ENCODE results near the gene ICOSLG. TPM values are rescaled to one million over a fixed set of nuclear protein-coding genes. Genes with fewer than 3 reads are reported as not detected.

ICOSLG gene
- total and polyA plus RNA-seq, 7 donors, result 0.27 to 5.7 (median 0.83) TPM

DNA sequence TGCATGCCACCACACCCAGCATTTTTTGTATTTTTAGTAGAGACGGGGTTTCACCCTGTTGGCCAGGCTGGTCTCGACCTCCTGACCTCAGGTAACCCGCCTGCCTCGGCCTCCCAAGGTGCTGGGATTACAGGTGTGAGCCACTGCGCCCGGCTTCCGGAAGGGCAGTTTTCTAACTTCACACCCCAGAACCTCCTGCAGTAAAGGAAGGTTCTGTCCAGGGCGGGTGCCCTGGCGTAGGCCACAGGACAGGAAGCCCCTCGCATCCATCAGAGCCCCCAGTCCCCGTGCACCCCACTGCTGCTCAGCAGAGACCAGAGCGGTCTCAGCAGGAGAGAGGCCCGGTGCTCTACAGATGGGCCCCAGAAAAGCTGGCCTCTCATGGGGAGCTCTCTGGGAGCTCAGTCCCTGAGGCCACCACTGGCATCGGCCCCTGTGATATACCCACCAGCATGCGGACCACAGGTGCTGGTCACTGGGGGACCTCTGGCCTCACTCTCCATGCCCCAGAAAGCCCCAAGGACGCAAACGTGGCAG lies 25.1 kb upstream of the ICOSLG start:
- no peak overlapping the region for H3K4me3 ChIP-seq

DNA sequence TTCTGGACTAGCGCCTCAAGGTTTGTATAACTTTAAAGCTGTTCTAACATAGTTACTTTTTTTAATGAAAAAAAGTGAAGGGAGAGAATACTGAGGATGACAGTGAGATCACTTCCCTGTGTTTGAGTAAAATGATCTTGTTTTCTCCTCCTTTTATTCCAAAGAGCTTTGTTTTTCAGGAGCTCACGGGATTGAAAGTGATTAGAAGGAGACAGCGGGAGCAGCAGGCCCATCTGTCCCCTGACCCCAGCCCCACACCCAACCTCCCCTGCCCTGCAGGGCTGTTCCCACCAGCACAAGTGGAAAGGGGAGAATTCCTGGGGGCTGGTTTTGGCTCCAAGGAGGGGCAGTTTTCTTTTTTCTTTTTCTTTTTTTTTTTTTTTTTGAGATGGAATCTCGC lies 23.0 kb upstream of the ICOSLG start:
- Histone ChIP-seq H3K4me1 (no peaks in the 10 kb centered on the region), H3K4me3 (no peak overlapping the region), H3K36me3 (no peaks in the 10 kb centered on the region), H3K27me3 (peaks cover 0 to 19% (median 4%) of the 10 kb centered on the region in 3 donors), H3K9me3 (peaks cover 0 to 3% (median 0%) of the 10 kb centered on the region in 4 donors), H3K27ac (no peak overlapping the region)
- DNase-seq, result no peak
- no peak for TF ChIP-seq POLR2AphosphoS5 (IDR thresholded peaks at IDR 0.05)
- intact Hi-C loops (cut with DNase I), result no loop called here
- WGBS, 2 donors, result 88 to 91% methylated on average over 4 of the region's 4 CpGs

More for the DNA sequence above, 25.1 kb upstream of the ICOSLG start:
- DNase-seq, result no peak
- Histone ChIP-seq H3K27me3 (peaks cover 0 to 19% (median 4%) of the 10 kb centered on the region in 3 donors), H3K27ac (no peak overlapping the region), H3K36me3 (no peaks in the 10 kb centered on the region), H3K9me3 (no peaks in the 10 kb centered on the region), H3K4me1 (no peaks in the 10 kb centered on the region)
- WGBS, 2 donors, result 90 to 93% methylated on average over 17 of the region's 17 CpGs
- intact Hi-C loops (cut with DNase I), result no loop called here
- TF ChIP-seq POLR2AphosphoS5 (IDR thresholded peaks at IDR 0.05), result no peak

DNA sequence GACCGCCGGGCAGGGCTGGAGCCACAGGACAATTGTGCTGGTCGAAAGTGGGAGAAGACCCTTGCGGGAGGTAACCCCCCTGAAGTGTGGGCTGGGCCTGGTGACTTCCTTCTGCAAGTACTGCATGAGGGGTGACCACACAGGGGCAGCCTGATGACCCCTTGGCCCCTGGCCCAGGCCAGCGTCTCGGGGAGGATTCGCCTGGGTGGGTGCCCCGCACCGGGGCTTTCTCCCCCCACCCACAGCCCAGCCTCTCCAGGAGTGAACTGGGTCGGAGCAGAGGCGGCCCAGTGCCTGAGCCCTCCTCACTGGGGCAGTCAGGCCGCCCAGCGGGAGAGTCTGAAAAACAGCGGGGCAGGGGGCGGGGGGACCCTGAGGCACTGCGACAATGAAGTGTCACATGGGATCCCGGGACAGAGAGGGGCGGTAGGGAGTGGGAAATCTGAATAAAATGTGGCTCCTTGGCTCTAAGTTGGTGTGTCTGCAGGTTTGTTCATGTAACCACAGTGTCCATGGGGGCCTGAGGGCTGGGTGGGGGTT lies 22.5 kb upstream of the ICOSLG start:
- Histone ChIP-seq H3K4me3 (no peak overlapping the region), H3K9me3 (peaks cover 0 to 3% (median 0%) of the 10 kb centered on the region in 4 donors), H3K4me1 (no peaks in the 10 kb centered on the region), H3K27me3 (peaks cover 0 to 22% (median 4%) of the 10 kb centered on the region in 3 donors), H3K27ac (no peak overlapping the region), H3K36me3 (no peaks in the 10 kb centered on the region)
- TF ChIP-seq, protein P1, sequence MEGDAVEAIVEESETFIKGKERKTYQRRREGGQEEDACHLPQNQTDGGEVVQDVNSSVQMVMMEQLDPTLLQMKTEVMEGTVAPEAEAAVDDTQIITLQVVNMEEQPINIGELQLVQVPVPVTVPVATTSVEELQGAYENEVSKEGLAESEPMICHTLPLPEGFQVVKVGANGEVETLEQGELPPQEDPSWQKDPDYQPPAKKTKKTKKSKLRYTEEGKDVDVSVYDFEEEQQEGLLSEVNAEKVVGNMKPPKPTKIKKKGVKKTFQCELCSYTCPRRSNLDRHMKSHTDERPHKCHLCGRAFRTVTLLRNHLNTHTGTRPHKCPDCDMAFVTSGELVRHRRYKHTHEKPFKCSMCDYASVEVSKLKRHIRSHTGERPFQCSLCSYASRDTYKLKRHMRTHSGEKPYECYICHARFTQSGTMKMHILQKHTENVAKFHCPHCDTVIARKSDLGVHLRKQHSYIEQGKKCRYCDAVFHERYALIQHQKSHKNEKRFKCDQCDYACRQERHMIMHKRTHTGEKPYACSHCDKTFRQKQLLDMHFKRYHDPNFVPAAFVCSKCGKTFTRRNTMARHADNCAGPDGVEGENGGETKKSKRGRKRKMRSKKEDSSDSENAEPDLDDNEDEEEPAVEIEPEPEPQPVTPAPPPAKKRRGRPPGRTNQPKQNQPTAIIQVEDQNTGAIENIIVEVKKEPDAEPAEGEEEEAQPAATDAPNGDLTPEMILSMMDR (IDR thresholded peaks at IDR 0.05), result no peak
- TF ChIP-seq EP300 (IDR thresholded peaks at IDR 0.05) (no peak), POLR2A (IDR thresholded peaks at IDR 0.05) (no peak), POLR2AphosphoS5 (IDR thresholded peaks at IDR 0.05) (no peak)
- no peak for DNase-seq
- WGBS, 2 donors, result 77 to 85% methylated on average over 18 of the region's 18 CpGs
- intact Hi-C loops (cut with DNase I), result no loop called here

DNA sequence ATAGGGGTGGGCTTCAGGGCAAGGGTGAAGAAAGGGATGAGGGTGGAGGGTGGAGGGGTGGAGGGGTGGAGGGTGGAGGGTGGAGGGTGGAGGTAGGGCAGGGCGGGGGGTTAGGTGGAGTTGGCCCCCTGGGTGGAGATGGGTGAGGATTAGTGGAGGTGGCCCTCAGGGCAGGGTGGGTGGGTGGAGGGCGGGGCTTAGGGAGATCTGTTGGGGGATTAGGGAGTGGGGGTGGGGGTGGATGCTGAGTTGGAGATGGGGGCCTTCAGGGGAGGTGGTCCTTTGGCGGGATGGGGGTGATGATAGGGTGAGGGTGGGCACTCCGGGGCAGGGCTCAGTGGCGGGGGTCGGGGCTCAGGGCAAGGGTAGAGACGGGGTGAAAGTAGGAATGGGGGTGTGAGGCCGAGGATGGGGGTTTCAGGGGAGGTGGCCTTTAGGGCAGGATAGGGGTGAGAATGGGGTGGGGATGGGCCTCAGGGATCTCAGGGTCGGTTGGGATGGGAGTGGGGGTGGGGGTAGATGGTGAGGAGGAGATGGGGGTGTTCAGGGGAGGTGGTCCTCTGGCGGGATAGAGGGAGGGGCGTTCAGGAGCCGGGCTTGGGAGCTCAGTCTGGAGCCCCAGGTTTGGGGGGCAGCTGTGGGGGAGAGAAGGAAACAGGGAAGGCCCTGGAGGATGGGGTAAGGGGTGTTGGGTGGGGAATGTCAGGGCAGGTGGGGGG lies 21.8 kb upstream of the ICOSLG start:
- DNase-seq, result no peak
- intact Hi-C loops (cut with DNase I), result no loop called here

DNA sequence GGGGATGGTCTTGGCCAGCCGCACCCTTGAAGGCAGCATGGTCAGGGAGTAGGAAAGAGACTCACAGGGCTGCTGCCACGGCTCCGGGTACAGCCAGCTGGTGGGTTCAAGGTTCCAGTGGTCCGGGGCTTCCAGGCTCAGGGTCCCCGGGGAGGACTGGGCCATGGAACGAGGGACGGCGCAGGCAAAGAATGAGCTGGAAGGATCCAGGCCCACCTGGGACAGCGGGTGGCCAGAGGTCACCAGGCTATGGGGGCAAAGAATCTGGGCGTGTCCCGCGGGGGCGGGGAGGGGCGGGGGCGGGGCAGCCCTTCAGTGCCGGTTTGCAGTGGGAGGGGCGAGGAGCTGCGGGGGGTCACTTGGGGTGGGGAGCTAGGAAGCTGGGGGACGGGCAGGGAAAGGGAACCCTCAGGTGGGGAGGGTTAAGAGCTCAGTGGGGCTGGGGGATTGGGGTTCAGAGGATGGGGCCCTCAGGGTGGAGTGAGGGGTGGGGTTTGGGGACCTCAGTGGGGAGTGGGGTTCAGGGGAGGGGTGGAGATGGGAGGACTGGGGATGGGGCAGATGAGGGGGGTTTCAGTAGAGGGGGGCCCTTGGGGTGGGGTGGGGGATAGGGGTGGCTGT lies 21.0 kb upstream of the ICOSLG start, which contains the start of gene DNMT3L:
Gene DNMT3L, minus strand, starts transcription at position 223 of the 621 bp plus-strand sequence. CDS start 638 bp downstream, outside the sequence.
- Histone ChIP-seq H3K27ac (no peak within 1 kb of the TSS), H3K9me3 (peaks cover 0 to 3% (median 0%) of the 10 kb centered on the region in 4 donors), H3K27me3 (peaks cover 0 to 22% (median 4%) of the 10 kb centered on the region in 3 donors), H3K4me3 (no peak within 1 kb of the TSS), H3K4me1 (no peaks in the 10 kb centered on the region), H3K36me3 (no peaks in the 10 kb centered on the region)
- TF ChIP-seq, protein P1 (IDR thresholded peaks at IDR 0.05), result no peak
- no peak for TF ChIP-seq EP300 (IDR thresholded peaks at IDR 0.05)
- no peak for TF ChIP-seq POLR2AphosphoS5 (IDR thresholded peaks at IDR 0.05)
- 38 to 74% methylated on average over 19 of the region's 19 CpGs for WGBS, 2 donors
- intact Hi-C loops (cut with DNase I), result no loop called here
- DNase-seq, result no peak

More for the DNA sequence above, 21.8 kb upstream of the ICOSLG start:
- Histone ChIP-seq H3K36me3 (no peaks in the 10 kb centered on the region), H3K9me3 (peaks cover 0 to 3% (median 0%) of the 10 kb centered on the region in 4 donors), H3K4me3 (no peak overlapping the region), H3K27me3 (peaks cover 0 to 22% (median 4%) of the 10 kb centered on the region in 3 donors), H3K27ac (no peak overlapping the region), H3K4me1 (no peaks in the 10 kb centered on the region)
- WGBS, 2 donors, result 68 to 90% methylated on average over 12 of the region's 12 CpGs
- TF ChIP-seq POLR2A (IDR thresholded peaks at IDR 0.05), result no peak
- no peak for TF ChIP-seq EP300 (IDR thresholded peaks at IDR 0.05)
- TF ChIP-seq, protein P1 (IDR thresholded peaks at IDR 0.05), result no peak
- no peak for TF ChIP-seq POLR2AphosphoS5 (IDR thresholded peaks at IDR 0.05)
